HG02571 (cell line): ENCODE results near the gene FAM222A.

Source experiments
- ATAC-seq: cut with Tn5 transposase; IDR thresholded peaks from one replicate; pipeline ENCODE4 v1.9.1; 2021; ENCODE audit warnings: mild to moderate bottlenecking, moderate library complexity; ENCODE audit not compliant: unreplicated experiment

Gene FAM222A

GRCh38 chr12:109713187-109714070 lies at the start of gene FAM222A:
FAM222A (plus strand) TSS chr12:109713825; CDS start chr12:109744147, 30,322 bp downstream.
- ATAC-seq: peak; percentile 83

- no peak for ATAC-seq
Measured at GRCh38 chr12:109664402-109664801, 49.2 kb upstream of the FAM222A start.

- ATAC-seq: no peak
Measured at GRCh38 chr12:109666068-109666467, 47.6 kb upstream of the FAM222A start.

GRCh38 chr12:109670731-109671130 lies 42.9 kb upstream of the FAM222A start:
- ATAC-seq: no peak

- no peak for ATAC-seq
Measured at GRCh38 chr12:109671502-109671901, 42.1 kb upstream of the FAM222A start.

GRCh38 chr12:109673379-109673778 lies 40.2 kb upstream of the FAM222A start:
- no peak for ATAC-seq

- no peak for ATAC-seq
Measured at GRCh38 chr12:109673884-109674283, 39.7 kb upstream of the FAM222A start.

GRCh38 chr12:109675411-109675810 lies 38.2 kb upstream of the FAM222A start:
- no peak for ATAC-seq

- ATAC-seq: no peak
Measured at GRCh38 chr12:109677279-109677691, 36.3 kb upstream of the FAM222A start.

- ATAC-seq: no peak
Measured at GRCh38 chr12:109678719-109679118, 34.9 kb upstream of the FAM222A start.

GRCh38 chr12:109679501-109680263 lies 33.9 kb upstream of the FAM222A start:
- no peak for ATAC-seq

- no peak for ATAC-seq
Measured at GRCh38 chr12:109680264-109681005, 33.2 kb upstream of the FAM222A start.

GRCh38 chr12:109681986-109682707 lies 31.5 kb upstream of the FAM222A start:
- ATAC-seq: no peak

- no peak for ATAC-seq
Measured at GRCh38 chr12:109682708-109683060, 30.9 kb upstream of the FAM222A start.

GRCh38 chr12:109683316-109683715 lies 30.3 kb upstream of the FAM222A start:
- no peak for ATAC-seq

GRCh38 chr12:109685574-109686447 lies 27.8 kb upstream of the FAM222A start:
- ATAC-seq: no peak

- ATAC-seq: no peak
Measured at GRCh38 chr12:109686523-109686922, 27.1 kb upstream of the FAM222A start.

GRCh38 chr12:109687250-109687649 lies 26.4 kb upstream of the FAM222A start:
- ATAC-seq: no peak

GRCh38 chr12:109689426-109689825 lies 24.2 kb upstream of the FAM222A start:
- ATAC-seq: no peak

- ATAC-seq: no peak
Measured at GRCh38 chr12:109693160-109693559, 20.5 kb upstream of the FAM222A start.
